ENCODE results near the gene GPD2.

- TF ChIP-seq CTCF (IDR thresholded peaks at IDR 0.05; ENCODE audit: low read length): no peak
- TF ChIP-seq EZH2 (optimal IDR thresholded peaks at IDR 0.05; ENCODE audit: low read depth, low read length): no peak
- TF ChIP-seq EZH2phosphoT487 (IDR thresholded peaks at IDR 0.05; ENCODE audit: low read length): no peak
These were observed 44.2 kb downstream of the GPD2 start for GRCh38 chr2:156480376-156480775.

Measured in MM.1S (cell line).